Measurements from ENCODE around the gene TNFRSF21. TPM values are rescaled to one million over a fixed set of nuclear protein-coding genes. Genes with fewer than 3 reads are reported as not detected.

TNFRSF21 gene
- total RNA-seq, 1 experiment from 2014 or later, result 47.3 TPM

- no peak for TF ChIP-seq CREB1 (CRISPR knock-in tag; IDR thresholded peaks at IDR 0.05)
- TF ChIP-seq PREB (CRISPR knock-in tag; IDR thresholded peaks at IDR 0.05; ENCODE audit: borderline replicate concordance), result no peak
- no peak for TF ChIP-seq ARID4B (CRISPR knock-in tag; IDR thresholded peaks at IDR 0.05; ENCODE audit: borderline replicate concordance)
- TF ChIP-seq MYBL2 (CRISPR knock-in tag; IDR thresholded peaks at IDR 0.05), result no peak
- TF ChIP-seq SOX15 (CRISPR knock-in tag; IDR thresholded peaks at IDR 0.05), result no peak
- TF ChIP-seq TEAD1 (CRISPR knock-in tag; IDR thresholded peaks at IDR 0.05), result no peak
These were observed 36.1 kb upstream of the TNFRSF21 start (continued) for GRCh38 chr6:47345761-47346160.

- ATAC-seq, result no peak
- ChIA-PET POLR2A (no interaction called here), CTCF (no interaction called here)
- H3K4me1 Mint-ChIP-seq, result peaks cover 3% of the 10 kb centered on the region; the same call in 1 of the 2 replicates
- H3K27me3 Mint-ChIP-seq (ENCODE audit: low read depth), result peaks cover 3% of the 10 kb centered on the region; the same call in 1 of the 2 replicates
- no peaks in the 10 kb centered on the region for H3K36me3 Mint-ChIP-seq
- H3K27ac Mint-ChIP-seq, result no peak overlapping the region
- TF ChIP-seq IRF2 (CRISPR knock-in tag; IDR thresholded peaks at IDR 0.05; ENCODE audit: borderline replicate concordance, low read depth) (no peak), ERG (CRISPR knock-in tag; IDR thresholded peaks at IDR 0.05) (no peak), ZBTB21 (CRISPR knock-in tag; IDR thresholded peaks at IDR 0.05; ENCODE audit: borderline replicate concordance) (no peak), MXD4 (CRISPR knock-in tag; IDR thresholded peaks at IDR 0.05; ENCODE audit: borderline replicate concordance) (no peak), E2F4 (CRISPR knock-in tag; IDR thresholded peaks at IDR 0.05; ENCODE audit: borderline replicate concordance, low read depth) (no peak)
- H3K4me3 Mint-ChIP-seq, result no peak overlapping the region
- no peak for DNase-seq (ENCODE audit: low spot score)
- H3K9me3 Mint-ChIP-seq, result no peaks in the 10 kb centered on the region
These were observed 34.3 kb upstream of the TNFRSF21 start for GRCh38 chr6:47344022-47344421.

GRCh38 chr6:47343600-47343999 is 33.9 kb upstream of the TNFRSF21 start:
- ATAC-seq, result no peak
- Mint-ChIP-seq H3K27ac (no peak overlapping the region), H3K4me3 (no peak overlapping the region), H3K36me3 (no peaks in the 10 kb centered on the region), H3K4me1 (peaks cover 4% of the 10 kb centered on the region; the same call in 1 of the 2 replicates), H3K9me3 (no peaks in the 10 kb centered on the region), H3K27me3 (ENCODE audit: low read depth) (peaks cover 5% of the 10 kb centered on the region; the same call in 1 of the 2 replicates)
- CTCF ChIA-PET, result no interaction called here
- no peak for DNase-seq (ENCODE audit: low spot score)
- POLR2A ChIA-PET, result no interaction called here
- no peak for TF ChIP-seq ZNF532 (CRISPR knock-in tag; IDR thresholded peaks at IDR 0.05; ENCODE audit: borderline replicate concordance)
- no peak for TF ChIP-seq HMGA2 (CRISPR knock-in tag; IDR thresholded peaks at IDR 0.05)
- TF ChIP-seq HMGXB4 (CRISPR knock-in tag; IDR thresholded peaks at IDR 0.05), result no peak
- TF ChIP-seq FOXJ3 (CRISPR knock-in tag; IDR thresholded peaks at IDR 0.05; ENCODE audit: borderline replicate concordance), result no peak
- TF ChIP-seq OVOL2 (CRISPR knock-in tag; IDR thresholded peaks at IDR 0.05; ENCODE audit: borderline replicate concordance), result no peak
- TF ChIP-seq ZMAT4 (CRISPR knock-in tag; IDR thresholded peaks at IDR 0.05), result no peak
- no peak for TF ChIP-seq RORB (CRISPR knock-in tag; IDR thresholded peaks at IDR 0.05)
- no peak for TF ChIP-seq EMX1 (CRISPR knock-in tag; IDR thresholded peaks at IDR 0.05)

All from WTC11 (cell line).